Left lung (tissue), 10 donors: Measurements from ENCODE around the gene FERMT2. TPM values are rescaled to one million over a fixed set of nuclear protein-coding genes. Genes with fewer than 3 reads are reported as not detected.

Experiments
- ATAC-seq: fragments of 200-7000 bp; cut with Tn5 transposase; one replicate; pipeline ENCODE4 v1.9.1; 2020; ENCODE audit warnings: moderate library complexity
- DNase-seq, 4 donors: peaks; one replicate each; pipeline ENCODE4 v3.0.0-alpha.2; 2013 to 2020
- H3K27ac ChIP-seq, 2 donors: fragments of 200-600 bp; sonication (generic) in 1 of 2; one replicate each; pipeline versions ENCODE4 v1.5.0 to v1.8.0; 2020 to 2021
- H3K27me3 ChIP-seq, 2 donors: fragments of 200-600 bp; sonication (generic) in 1 of 2; one replicate each; pipeline versions ENCODE4 v1.5.0 to v1.8.0; 2020 to 2021
- H3K36me3 ChIP-seq, 2 donors: fragments of 200-600 bp; sonication (generic) in 1 of 2; one replicate each; pipeline versions ENCODE4 v1.5.0 to v1.8.0; 2020 to 2021
- H3K4me1 ChIP-seq, 2 donors: fragments of 200-600 bp; one replicate each; pipeline ENCODE4 v1.8.0; 2021
- H3K4me3 ChIP-seq, 2 donors: fragments of 200-600 bp; sonication (generic) in 1 of 2; one replicate each; pipeline versions ENCODE4 v1.5.0 to v1.8.0; 2020 to 2021; ENCODE audit warnings: mild to moderate bottlenecking in 1 of 2
- H3K9me3 ChIP-seq, 2 donors: fragments of 200-600 bp; sonication (generic) in 1 of 2; one replicate each; pipeline versions ENCODE4 v1.5.0 to v1.8.0; 2020 to 2021
- intact Hi-C, 2 donors: fragments of 100-400 bp; cut with DNase I; formaldehyde crosslinking; loops; one replicate each; pipeline versions ENCODE4 v1.11.2 to v1.14.2; 2022
- polyA plus RNA-seq, 6 donors: library from polyadenylated mRNA; unstranded; fragments of 120-200 nt; gene quantifications; one replicate each; pipeline ENCODE4 v1.2.1, GENCODE V29; 2013; ENCODE audit not compliant: insufficient read length in 6 of 6
- total RNA-seq, 2 donors: library from RNA; stranded (reverse); fragmentation: NEBNext Ultra II Directional; extraction: Animal tissue kit (Norgen Biotek cat#: 25700); gene quantifications; one replicate each; pipeline ENCODE4 v1.2.1, GENCODE V29; 2021
- TF ChIP-seq, protein P1 (sequence below), 2 donors: fragments of 200-600 bp; sonication (generic) in 1 of 2; IDR thresholded peaks; one replicate each; pipeline versions ENCODE4 v1.5.0 to v1.8.0; 2021; ENCODE audit warnings: antibody characterized with exemption in 2 of 2
- donor health status: DM: no; HTN: yes; CAD: no.
- donor health status: DM: no; HTN: no; CAD: no.

Gene FERMT2
- total and polyA plus RNA-seq, 8 donors = 93.4 to 148 (median 131) TPM

- Histone ChIP-seq H3K27ac (no peak overlapping the region), H3K4me1 (peaks cover 3 to 10% of the 10 kb centered on the region in 2 donors), H3K27me3 (no peaks in the 10 kb centered on the region), H3K36me3 (no peaks in the 10 kb centered on the region), H3K9me3 (no peaks in the 10 kb centered on the region), H3K4me3 (no peak overlapping the region)
- intact Hi-C loops = no loop called here
- DNase-seq (peak in 1 of 4 donors; percentile 20), ATAC-seq (no peak)
- TF ChIP-seq, protein P1, sequence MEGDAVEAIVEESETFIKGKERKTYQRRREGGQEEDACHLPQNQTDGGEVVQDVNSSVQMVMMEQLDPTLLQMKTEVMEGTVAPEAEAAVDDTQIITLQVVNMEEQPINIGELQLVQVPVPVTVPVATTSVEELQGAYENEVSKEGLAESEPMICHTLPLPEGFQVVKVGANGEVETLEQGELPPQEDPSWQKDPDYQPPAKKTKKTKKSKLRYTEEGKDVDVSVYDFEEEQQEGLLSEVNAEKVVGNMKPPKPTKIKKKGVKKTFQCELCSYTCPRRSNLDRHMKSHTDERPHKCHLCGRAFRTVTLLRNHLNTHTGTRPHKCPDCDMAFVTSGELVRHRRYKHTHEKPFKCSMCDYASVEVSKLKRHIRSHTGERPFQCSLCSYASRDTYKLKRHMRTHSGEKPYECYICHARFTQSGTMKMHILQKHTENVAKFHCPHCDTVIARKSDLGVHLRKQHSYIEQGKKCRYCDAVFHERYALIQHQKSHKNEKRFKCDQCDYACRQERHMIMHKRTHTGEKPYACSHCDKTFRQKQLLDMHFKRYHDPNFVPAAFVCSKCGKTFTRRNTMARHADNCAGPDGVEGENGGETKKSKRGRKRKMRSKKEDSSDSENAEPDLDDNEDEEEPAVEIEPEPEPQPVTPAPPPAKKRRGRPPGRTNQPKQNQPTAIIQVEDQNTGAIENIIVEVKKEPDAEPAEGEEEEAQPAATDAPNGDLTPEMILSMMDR (IDR thresholded peaks at IDR 0.05) = no peak
Observed at GRCh38 chr14:52910572-52910971, 40.3 kb downstream of the FERMT2 start.

DNA sequence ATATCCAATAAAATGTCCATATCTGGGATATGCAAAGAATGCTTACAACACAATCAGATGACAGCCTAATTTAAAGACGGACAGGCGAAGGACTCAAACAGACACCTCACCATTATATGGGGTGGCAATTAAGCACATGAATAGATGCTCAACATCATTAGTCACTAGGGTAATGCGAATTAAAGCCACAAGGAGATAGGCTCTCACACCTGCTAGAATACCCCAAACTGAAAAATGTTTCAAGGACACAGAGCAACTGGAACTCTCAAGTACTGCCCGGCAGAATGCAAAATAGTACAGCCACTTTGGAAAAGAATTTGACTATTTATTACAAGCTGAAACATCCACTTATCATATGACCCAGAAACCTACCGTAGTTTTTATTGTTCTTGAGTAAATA lies 42.9 kb downstream of the FERMT2 start:
- no peaks in the 10 kb centered on the region for H3K9me3 ChIP-seq
- ATAC-seq (no peak), DNase-seq (no peak)
- no peaks in the 10 kb centered on the region for H3K36me3 ChIP-seq
- no peak overlapping the region for H3K4me3 ChIP-seq
- TF ChIP-seq, protein P1 (IDR thresholded peaks at IDR 0.05) = no peak
- peaks cover 3 to 15% of the 10 kb centered on the region in 2 donors for H3K4me1 ChIP-seq
- intact Hi-C loops = no loop called here
- H3K27me3 ChIP-seq = no peaks in the 10 kb centered on the region
- no peak overlapping the region for H3K27ac ChIP-seq

DNA sequence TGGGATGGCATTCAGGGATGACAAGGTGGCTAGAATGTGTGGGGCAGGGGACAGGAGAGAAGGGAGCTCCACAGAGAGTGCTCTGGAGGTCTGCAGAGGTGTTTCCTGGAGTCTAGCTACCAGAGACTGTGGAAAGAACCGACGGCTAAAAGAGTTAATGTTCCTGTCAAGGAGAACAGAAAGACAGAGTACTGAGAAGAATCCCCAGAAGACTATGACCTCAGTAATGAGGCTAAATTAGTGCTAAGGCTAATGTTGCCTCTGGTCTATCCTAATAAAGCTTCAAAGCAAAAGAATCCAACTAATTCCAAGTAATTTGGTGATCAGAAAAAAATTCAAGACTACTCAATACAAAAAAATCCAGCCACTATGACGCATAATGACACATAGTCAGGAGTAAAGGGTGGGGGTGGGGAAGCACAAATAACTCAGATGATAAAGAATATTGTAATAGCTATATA lies 44.7 kb downstream of the FERMT2 start:
- no peak for ATAC-seq
- DNase-seq = no peak
- no peak overlapping the region for H3K4me3 ChIP-seq
- H3K27ac ChIP-seq = peak overlapping the region in 1 of 2 donors; percentile 22
- no peaks in the 10 kb centered on the region for H3K9me3 ChIP-seq
- intact Hi-C loops = no loop called here
- H3K4me1 ChIP-seq = peaks cover 3 to 20% of the 10 kb centered on the region in 2 donors
- no peaks in the 10 kb centered on the region for H3K27me3 ChIP-seq
- TF ChIP-seq, protein P1 (IDR thresholded peaks at IDR 0.05) = no peak
- peaks cover 0 to 9% of the 10 kb centered on the region in 2 donors for H3K36me3 ChIP-seq

GRCh38 chr14:52902971-52903619 lies 47.8 kb downstream of the FERMT2 start:
- H3K27me3 ChIP-seq = no peaks in the 10 kb centered on the region
- ATAC-seq = peak; percentile 55
- no peaks in the 10 kb centered on the region for H3K9me3 ChIP-seq
- TF ChIP-seq, protein P1 (IDR thresholded peaks at IDR 0.05) = no peak
- H3K36me3 ChIP-seq = peaks cover 0 to 9% of the 10 kb centered on the region in 2 donors
- H3K4me1 ChIP-seq = peaks cover 3 to 20% of the 10 kb centered on the region in 2 donors
- no peak for DNase-seq
- peak overlapping the region in 1 of 2 donors; percentile 23 for H3K27ac ChIP-seq
- H3K4me3 ChIP-seq = no peak overlapping the region
- intact Hi-C loops = no loop called here

GRCh38 chr14:52901357-52901980 lies 49.4 kb downstream of the FERMT2 start:
- H3K4me3 ChIP-seq = no peak overlapping the region
- ATAC-seq (no peak), DNase-seq (no peak)
- no peaks in the 10 kb centered on the region for H3K9me3 ChIP-seq
- no peak overlapping the region for H3K27ac ChIP-seq
- intact Hi-C loops = no loop called here
- TF ChIP-seq, protein P1 (IDR thresholded peaks at IDR 0.05) = no peak
- H3K4me1 ChIP-seq = peaks cover 3 to 19% of the 10 kb centered on the region in 2 donors
- no peaks in the 10 kb centered on the region for H3K27me3 ChIP-seq
- peaks cover 0 to 9% of the 10 kb centered on the region in 2 donors for H3K36me3 ChIP-seq
